DMS153 treated with DMSO at 0.1 percent for 48 hours (cell line): ENCODE measurements around the gene TAOK1.

Experiments used
- DNase-seq: peaks from one replicate; lab custom pipeline; 2025; ENCODE audit not compliant: unreplicated experiment; lab: John Stamatoyannopoulos, UW

The TAOK1 gene

GRCh38 chr17:29593591-29594518, 203.7 kb downstream of the TAOK1 start:
- DNase-seq, result no peak

- no peak for DNase-seq
Observed at GRCh38 chr17:29594519-29595090, 204.4 kb downstream of the TAOK1 start.

- DNase-seq, result no peak
Observed at GRCh38 chr17:29595107-29595942, 205.2 kb downstream of the TAOK1 start.

DNA sequence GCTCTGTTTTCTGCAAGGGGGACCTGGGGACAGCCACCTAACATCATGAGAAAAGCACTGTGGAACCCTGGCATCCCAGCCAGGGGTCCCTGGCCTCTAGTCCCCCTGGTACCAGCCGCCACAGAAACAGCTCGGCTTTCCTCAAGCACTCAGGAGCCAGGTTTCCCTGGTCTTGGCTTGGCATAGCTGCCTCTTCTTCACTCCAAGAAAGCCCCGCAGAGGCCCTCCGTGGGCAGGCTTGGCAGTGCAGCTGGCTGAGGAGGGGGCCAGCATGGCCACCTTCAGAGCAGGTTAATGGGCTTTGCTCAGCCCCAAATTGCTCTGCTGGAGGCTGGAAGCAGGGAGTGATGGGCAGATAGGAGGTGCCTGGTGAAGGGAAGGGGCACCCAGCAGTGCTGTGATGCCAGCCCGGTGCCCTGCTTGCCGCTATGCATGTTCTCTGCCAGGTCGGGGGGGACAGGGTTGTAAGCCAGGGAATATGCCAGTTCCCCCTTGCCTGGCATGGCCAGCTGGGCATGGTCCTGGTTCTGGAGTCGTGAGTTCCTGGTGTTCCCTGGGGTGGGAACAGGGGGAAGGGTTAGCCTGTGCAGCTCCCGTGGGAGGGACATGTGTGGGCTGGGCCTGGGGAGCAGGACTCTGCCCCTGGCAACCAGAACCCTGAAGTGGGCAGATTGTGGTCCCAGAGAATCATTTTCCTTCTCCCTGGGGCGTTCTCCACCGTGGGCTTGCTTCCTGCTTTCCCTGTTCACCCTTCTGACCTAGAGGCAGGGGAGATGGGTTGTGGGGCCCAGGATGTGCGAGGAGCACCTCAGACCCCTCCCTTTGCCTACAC, 206.0 kb downstream of the TAOK1 start:
- no peak for DNase-seq

DNA sequence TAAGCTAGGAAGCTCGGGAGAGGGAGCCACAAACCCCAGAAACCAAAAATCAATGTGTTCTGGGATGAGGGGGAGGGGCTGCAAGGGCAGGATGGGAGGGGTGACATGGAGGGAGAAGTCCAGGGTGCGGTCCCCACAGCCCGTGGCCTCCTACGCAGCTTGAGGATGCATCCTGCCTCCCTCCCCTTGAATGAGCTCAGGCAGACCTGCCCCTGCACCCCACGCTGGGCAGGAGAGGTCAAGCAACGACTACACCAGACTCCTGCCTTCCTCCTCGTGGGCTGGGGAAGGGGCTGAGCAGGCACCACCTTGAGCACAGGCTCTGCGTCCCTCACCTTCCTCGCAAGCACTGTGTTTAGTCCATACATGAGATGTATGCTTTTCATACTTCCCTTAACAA, 206.6 kb downstream of the TAOK1 start:
- no peak for DNase-seq

DNA sequence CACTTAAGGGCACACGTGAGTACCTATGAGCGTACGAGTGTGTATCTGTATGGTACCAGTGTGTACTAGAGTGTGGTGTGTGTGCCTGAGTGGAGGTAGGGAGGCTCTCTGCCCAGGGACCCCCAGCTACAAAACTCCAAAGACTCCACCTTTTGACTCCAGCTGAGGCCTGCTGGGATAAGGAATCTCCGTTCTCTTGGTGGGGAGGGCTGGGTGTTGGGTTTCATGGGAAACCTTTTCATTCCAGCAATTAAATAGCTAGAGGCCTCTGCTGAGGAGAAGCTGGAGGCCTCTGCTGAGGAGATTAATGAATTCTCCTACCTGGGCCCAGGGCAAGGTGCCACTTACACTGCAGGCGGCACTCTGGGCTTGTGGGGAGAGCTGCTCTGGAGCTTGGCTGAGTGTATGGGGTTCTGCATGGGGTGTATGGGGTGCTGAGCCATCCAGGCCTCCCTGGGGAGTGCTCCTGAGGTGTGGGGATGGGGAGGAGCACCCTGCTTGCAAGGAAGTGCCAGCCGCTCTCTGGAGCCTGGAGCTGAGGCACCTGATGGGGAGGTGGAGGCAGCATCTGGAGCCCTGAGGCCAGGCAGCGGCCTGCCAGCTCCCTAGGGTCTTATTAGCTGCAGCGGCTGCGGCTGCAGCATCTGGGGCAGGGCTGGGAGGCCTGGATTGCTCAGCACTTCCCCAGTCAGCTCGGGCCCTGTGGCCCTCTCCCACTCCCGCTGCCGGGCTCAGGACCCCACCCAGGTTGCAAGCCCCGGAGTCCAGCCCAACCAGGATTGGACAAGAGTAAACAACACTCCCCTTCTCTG, 207.4 kb downstream of the TAOK1 start:
- no peak for DNase-seq
